CD1c-positive myeloid dendritic cell (primary cell): ENCODE data around the gene CHEK1.

Experiments used
- DNase-seq: peaks from one replicate; pipeline ENCODE4 v3.0.0-alpha.2; 2016; ENCODE audit errors: extremely low spot score

CHEK1 gene

DNA sequence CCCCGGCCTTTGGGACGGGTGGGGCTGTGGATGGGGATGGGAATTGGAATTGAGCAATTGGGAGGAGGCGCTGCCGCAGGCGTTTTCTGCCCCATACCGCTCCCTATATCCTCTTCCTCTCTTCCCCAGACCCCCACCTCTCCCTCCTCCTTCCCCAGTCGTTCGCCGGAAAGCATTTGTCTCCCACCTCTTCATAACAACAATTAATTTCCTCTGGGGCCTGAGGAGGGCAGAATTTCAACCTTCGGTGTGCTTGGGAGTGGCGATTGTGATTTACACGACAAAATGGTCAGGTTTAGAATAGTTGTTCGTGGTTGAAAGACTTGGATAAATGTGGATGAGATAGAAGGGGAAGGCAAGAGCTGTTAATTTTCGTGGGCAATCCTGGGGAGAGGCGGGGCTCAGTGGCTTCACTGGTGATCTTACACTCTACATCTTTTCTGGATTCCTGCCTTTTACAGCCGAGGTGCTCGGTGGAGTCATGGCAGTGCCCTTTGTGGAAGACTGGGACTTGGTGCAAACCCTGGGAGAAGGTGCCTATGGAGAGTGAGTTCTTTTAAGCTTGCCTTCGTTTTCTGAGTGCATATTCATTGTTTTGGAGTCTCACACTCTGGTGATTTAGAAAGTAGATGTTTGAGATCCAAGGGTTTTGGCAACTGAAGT lies 1.5 kb downstream of the CHEK1 start:
- no peak for DNase-seq

DNA sequence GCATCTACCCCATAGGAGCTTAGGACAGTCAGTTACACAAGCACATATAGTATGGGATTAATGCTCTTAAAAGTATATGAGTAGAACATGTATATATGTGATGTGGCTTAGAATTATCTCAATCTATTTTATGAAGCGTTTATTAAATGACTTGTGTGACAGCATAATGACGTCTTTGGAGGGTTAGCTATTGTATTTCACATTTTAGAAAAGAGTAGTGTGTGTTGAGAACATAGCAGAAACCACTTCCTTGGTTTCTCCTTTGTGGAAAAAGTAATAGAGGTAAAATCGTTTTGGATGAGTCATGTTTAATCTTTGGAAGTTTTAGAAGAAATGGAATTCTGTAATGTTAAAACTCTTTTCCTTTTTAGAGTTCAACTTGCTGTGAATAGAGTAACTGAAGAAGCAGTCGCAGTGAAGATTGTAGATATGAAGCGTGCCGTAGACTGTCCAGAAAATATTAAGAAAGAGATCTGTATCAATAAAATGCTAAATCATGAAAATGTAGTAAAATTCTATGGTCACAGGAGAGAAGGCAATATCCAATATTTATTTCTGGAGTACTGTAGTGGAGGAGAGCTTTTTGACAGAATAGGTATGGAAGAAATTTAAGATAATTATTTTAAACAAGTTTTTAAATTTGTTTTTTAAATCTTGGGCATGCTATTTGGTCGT lies 2.4 kb downstream of the CHEK1 start:
- DNase-seq, result no peak

DNA sequence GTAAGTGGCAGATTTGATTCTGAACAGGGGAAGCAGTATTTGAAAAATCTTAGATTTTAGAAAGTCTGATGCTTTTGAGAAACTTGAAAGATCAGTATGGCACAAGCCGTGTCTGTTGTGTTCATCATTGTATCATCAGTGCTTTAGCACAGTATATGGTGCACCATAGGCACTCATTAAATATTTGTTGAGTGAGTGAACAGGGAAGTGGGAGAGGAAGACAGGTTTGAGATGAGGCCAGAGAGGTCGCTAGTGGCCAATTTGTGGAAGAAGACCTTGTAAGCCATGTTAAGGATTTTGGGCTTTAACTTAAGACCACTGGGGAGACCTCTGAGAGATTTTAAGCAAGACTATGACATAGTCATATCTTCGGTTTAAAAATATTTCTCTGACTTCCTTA lies 12.9 kb downstream of the CHEK1 start:
- DNase-seq, result no peak

DNA sequence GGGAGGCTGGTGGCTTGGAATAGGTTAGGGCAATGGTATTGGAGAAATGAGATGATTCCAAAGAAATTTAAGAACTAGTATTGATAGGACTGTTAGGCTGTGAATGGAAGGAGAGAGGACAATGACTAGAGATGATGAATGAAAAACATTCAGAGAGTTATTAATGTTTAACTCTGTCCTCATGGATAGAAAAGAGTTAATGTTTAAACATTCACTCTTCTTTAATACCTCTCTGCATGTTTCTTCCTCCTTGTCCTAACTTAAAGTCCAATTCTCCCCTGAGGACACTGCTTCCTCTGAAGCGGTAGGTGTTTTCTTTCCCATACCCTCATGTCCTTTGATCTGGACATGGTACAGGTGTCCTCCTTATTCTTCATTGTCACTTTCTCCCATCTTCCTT lies 13.4 kb downstream of the CHEK1 start:
- no peak for DNase-seq

DNA sequence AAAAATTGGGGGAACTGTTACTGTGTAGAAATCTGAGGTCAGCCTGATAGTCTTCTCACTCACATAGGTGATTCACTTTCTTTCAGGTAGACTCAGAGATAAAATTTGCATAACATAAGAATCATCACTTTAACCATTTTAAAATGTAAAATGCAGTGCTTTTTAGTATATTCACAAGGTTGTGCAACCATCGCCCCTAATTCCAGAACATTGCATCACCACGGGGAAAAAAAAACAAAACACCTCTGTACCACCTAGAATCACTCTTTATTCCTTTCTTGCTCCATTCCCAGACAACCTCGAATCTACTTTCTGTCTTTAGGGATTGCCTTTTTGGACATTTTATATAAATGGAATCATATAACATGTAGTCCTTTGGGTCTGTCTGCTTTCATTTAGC lies 20.9 kb downstream of the CHEK1 start:
- no peak for DNase-seq

DNA sequence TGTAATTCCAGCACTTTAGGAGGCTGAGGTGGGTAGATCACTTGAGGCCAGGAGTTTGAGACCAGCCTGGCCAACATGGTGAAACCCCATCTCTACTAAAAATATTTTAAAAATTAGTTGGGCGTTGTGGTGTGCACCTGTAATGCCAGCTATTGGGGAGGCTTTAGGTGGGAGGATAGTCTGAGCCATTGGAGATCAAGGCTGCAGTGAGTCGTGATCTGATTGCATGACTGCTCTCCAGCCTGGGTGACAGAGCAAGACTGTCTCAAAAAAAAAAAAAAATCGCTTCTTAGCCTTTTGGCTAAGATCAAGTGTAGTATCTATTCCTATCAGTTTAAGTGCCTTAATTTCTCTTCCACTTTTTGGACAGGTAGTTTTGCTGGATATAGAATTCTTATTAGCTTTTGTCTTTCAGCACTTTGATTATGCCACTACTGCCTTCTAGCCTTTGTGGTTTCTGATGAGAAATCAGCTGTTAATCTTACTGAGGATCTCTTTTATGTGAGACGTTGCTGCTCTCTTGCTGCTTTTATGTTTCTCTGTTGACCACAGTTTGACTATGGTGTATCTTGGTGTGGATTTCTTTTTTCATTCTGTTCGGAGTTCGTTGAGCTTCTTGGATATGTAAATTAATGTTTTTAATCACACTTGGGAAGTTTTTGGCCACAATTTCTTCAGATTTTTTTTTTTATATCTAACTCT lies 24.7 kb downstream of the CHEK1 start:
- DNase-seq, result no peak

DNA sequence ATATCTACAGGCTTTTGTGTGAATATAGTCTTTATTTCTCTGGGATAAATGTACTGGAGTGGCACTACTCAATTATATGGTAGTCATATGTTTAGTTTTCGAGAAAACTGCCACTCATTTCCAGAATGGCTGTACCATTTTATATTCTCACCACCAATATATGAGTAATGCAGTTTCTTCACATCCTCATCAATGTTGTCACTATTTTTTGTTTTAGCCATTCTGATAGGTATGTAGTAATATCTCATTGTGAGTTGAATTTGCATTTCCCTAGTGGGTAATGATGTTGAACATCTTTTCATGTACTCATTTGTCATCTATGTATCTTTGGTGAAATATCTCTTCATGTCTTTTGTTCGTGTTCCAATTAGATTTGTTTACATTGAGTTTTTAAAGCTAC lies 37.7 kb downstream of the CHEK1 start:
- no peak for DNase-seq

DNA sequence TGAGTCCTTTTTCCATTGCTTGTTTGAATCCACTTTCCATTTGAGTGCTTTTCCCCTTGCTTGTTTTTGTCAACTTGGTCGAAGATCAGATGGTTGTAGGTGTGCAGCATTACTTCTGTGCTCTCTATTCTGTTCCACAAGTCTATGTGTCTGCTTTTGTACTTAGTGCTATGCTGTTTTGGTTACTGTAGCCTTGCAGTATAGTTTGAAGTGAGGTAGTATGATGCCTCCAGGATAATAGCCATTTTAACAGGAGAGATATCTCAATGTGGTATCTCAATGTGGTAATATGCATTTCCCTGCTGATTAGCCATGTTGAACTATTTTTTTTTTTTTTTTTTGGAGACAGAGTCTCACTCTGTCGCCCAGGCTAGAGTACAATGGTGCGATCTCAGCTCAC lies 38.9 kb downstream of the CHEK1 start:
- DNase-seq, result no peak

DNA sequence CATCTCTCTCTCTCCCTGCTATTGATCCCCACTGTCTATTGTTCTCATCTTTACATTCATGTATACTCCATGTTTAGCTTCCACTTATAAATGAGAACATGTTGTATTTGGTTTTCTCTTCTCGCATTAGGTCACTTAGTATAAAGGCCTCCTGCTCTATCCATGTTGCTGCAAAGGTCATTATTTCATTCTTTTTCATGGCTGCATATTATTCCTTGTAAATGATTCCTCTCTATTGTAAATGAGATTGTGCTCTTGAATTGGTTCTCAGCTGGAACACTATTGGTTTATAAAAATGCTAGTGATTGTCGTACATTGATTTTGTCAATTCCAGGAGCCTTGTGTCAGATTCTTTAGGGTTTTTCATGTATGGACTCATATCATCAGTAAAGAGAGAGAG lies 42.2 kb downstream of the CHEK1 start:
- no peak for DNase-seq

DNA sequence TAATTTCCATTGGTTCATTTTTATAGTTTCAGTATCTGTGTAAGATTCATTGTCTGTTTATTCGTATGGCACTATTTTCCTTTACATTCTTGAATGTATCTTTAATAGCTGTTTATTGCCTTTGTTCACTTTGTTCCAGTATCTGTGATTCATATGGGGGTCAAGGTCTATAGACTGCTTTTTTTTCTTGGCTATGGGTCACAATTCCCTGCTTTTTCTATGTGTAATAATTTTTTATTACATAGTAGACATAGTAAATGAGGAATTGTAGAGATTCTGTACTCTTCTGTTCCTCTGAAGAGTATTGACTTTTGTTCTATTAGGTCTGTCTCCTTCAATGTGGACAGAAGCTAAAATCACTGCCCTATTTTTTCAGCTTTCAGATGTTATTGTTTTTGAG lies 45.2 kb downstream of the CHEK1 start:
- DNase-seq, result no peak

DNA sequence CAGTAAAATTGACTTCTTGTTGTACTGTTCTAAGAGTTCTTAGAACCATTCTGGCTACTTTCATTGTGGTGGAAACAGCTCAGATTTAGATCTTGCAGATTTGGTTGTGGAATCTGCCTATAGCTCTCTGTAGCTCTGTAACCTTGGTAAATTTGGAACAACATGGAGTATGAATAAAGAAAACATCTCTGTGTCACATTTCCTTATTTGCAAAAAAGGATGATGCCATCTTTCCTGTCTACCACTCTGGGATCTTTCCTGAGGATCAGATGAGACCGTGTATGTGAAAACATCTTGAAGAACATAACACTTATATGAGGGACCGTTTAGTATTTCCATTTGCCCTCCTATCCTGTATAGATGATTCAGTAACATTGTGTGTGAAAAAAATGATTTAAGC lies 46.6 kb downstream of the CHEK1 start:
- no peak for DNase-seq

DNA sequence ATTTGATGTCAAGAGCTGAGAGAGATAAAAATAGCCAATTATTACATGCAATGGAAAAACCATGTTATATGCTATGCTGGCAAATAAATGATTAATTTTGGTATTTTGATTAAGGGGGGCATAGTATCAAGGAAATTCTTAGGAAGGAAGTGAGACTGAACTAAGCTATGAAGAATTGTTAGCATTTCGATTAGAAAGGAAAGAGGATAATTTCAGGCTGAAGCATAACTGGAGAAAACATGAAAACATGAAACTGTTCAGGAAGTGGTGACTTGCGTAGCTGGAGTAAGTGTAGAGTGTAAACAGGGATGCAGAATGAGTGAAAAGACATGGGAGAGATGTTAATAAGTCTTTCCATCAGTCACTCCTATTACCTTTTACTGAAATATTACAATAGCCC lies 49.2 kb downstream of the CHEK1 start:
- DNase-seq, result no peak

DNA sequence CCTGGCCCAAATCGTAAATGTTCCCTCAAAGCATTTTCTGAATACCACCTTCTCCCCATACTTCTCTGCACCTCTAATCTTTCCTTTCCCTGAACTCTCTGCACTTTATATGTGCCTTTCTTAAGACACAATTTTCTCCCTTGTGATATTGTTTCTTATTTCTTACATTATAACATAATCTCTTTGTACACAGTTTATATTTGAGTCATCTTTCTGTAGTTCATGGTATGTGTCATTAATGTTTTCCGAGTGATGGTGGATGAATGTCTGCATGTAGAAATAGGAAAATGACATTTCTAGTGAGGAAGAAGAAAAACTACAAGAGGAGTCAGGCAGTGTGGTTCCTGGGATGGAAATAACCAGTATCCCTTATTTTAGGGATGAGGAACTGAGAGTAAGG lies 50.2 kb downstream of the CHEK1 start:
- DNase-seq, result no peak

DNA sequence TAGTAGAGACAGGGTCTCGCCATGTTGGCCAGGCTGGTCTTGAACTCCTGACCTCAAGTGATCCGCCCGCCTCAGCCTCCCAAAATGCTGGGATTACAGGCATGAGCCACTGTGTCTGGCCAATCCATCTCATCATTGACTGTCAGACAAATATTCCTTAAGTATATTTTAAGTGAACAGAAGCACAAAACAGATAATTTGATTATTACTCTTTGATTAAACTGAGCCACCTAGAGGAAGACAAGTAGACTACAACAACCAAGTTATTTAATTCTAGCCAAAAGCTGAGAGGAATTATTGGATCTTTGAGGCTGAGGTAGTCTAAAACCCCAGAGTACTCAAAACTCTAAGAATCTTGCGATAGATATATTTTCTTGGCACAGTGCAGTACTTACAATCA lies 54.4 kb downstream of the CHEK1 start:
- DNase-seq, result no peak

DNA sequence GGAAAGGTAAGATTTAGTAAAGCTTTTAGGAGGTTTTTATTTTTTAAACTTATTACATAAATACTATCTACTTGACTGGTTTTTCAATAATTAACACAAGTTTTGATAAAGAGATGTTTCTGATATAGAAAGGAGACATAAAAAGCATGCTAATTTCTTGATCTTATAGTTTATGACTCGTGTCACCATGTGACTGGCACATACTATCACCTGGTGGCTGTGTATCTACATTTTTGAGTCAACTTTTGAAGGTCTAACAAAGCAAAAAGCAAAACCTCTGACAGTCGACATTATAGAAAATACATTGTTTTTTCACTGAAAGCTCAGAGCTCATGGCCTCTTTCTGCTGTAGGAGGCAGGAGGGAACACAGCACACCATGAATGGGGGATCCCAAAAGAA lies 54.9 kb downstream of the CHEK1 start:
- no peak for DNase-seq

DNA sequence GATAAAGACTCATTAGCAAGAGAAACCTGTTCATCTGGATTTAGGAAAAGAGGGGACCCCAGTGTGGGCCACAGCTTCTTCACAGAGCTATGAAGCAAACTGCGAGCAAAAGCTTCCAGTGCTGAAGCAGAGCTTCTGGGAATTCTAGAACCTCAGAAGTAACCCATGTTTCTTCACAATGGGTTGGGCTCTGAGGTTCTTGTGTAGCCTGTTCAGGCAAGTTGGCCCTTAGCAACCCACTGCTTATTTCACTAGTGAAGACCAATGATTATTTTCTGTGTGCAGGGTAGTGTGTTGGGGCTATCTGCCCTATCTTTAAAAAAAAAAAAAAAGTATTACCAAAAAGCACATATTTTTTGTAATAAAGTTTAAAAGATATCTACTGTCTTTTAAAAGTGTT lies 55.8 kb downstream of the CHEK1 start, which contains the start of gene ACRV1:
TSS of gene ACRV1 (minus strand) at position 101 of the 400 bp plus-strand sequence. CDS start at position 34, 67 bp downstream.
- DNase-seq, result no peak

DNA sequence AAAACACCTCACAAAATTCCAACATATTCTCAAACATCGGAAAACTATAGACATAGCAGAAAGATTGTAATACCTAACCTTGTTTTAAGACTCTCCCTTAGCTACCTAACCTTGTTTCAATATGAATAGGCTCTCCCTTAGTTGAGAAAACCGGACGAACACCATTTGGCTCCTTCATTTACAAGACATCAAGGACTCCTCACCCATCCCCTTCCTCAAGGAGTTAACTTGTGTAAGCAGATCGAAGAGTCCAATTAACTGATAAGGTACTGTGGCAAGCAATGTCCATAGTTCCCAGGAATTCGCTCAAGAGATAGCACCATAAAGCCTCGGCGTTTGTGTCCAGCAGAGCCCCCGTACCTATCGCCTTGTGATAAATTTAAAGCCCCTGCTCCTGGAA lies 60.3 kb downstream of the CHEK1 start:
- DNase-seq, result no peak

DNA sequence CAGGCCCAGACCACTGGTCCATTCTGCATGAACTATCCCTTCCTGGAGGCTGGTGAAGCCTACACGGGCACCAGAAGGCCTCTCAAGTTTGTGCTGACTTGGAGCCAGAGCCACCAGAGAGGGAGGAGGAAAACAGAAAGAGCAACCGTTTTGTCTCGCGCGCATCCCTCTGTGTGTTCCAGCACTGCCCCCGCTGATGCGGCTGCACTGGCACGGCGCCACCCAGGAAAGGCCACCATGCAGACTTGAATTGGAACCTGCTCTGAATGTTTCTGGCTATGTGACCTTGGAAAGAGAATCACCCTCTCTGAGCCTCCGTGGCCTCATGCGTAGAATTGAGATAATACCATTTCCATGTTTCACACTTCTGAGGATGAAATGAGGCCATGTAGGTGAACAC lies 63.1 kb downstream of the CHEK1 start:
- no peak for DNase-seq

DNA sequence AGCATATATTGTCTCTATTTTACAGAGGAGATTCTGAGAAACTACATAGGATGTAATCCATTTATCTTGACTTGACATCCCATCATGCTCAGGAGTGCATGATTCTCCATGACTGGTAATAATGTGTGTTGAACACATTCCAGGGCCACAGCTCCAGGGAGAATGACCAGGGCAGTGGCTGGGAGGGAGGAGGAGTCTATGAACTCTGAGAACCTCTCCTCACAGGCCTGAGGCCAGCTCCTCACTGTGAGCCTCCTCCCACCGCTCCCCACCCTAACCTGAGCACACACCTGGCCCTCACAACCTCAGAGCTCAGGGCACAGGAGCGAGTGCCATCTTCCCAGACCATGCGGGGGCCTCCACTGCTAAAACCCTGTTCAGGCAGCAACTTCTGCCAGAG lies 63.7 kb downstream of the CHEK1 start:
- no peak for DNase-seq

DNA sequence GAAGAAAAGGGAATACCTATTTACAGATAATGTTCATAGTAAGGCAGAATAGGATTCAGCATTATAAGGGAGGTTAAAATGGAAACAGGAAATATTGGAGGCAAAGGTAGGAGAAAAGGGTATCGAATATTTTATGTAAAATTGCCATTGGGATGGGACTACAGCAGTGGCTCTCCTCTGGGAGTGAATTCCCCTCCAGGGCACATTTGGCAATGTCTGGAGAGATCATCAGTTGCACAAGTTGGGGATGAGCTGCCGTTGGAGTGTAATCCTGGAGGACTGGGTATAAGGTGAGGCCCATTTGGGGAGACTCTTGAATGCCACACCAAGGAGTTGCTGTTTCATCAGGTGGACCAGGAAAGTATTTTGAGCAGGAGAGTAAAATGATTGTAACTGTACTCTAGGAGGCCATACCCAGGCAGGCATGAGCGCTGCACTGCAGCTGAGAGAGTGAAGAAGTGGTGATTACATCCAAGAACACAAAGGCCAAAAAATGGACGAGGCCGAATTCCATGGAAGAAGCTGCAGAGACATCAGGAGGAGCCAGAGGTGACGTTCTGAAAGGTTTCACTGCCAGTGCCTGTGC lies 64.4 kb downstream of the CHEK1 start:
- no peak for DNase-seq

DNA sequence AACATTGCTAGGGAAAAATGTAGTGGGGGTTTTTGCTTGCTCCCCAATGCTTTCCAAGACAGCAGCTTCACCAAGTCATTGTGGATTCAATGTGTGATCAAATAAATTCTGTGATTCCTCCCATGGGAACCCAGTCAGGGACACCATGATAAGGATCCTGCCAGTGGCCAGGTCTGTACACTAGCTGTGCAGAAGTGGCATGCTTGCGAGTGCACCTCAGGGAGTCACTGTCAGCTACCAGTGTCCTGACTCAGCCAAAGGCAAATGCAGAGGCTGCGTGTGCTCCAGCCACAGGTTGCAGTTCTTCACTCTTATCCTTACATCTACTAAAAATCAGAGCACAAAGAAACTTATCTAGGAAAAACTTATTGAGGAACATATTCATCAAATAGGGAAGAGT lies 65.0 kb downstream of the CHEK1 start:
- DNase-seq, result no peak

DNA sequence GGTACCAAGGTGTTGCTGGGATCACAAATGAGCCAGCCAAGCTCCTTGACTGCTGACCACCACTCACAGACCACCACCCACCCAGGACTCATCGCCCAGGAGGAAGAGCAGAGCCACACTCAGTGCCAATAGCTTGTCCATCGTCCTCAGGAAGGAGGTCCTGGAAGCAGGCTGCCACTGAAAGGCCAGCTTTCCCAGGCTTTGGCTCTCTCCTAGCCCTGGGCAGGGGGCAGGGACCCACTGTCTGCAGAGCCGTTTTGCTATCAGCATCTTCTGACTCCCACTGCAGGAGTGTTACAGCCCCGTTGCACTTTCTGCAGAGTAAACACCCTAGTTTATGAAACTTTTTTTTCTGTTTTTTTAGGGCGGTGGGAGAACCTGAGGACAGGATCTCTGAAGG lies 67.9 kb downstream of the CHEK1 start:
- no peak for DNase-seq

DNA sequence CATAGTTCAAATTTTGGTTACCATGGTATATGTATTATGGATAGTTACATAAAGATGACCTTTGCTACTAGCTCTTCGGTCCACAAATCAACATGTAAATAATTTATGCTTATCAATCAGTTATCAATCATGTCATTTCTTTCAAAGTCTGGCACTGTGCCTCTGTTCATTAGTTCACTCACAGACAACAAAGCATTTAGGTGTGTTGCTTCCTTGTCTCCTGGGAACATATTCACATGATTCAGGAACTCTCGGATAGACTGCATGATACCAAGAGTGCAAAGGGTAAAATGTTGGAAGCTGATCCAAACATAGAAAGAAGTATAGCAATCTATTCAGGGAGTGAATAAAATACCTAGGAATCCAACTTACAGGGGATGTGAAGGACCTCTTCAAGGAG lies 70.0 kb downstream of the CHEK1 start:
- no peak for DNase-seq
